MCF 10A (cell line): ENCODE results near the gene COG5. TPM values are rescaled to one million over a fixed set of nuclear protein-coding genes. Genes with fewer than 3 reads are reported as not detected.

Experiments used
- BruUV-seq: library from RNA; stranded (reverse); fragments of 400-500 nt; replicated peaks from 2 replicates; lab custom pipeline; 2021; lab: Mats Ljungman, UMichigan
- CTCF ChIA-PET: fragments of 300-600 bp; sonication (Branson Sonifier 250); formaldehyde crosslinking; extraction: SDS; loops from one replicate; lab custom pipeline; 2021; ENCODE audit warnings: antibody characterized with exemption, inconsistent platforms; lab: Yijun Ruan, JAX
- POLR2A ChIA-PET: fragments of 300-600, 350-650 bp; sonication (Branson Sonifier 250); formaldehyde crosslinking; extraction: SDS; loops from one replicate; lab custom pipeline; 2020; ENCODE audit warnings: antibody characterized with exemption, inconsistent platforms; lab: Yijun Ruan, JAX
- DNase-seq: peaks from one replicate; pipeline ENCODE4 v3.0.0-alpha.2; 2018; ENCODE audit not compliant: unreplicated experiment
- H3K27ac Mint-ChIP-seq: one replicate; pipeline ENCODE4 v1.8.0; 2022; ENCODE audit warnings: mild to moderate bottlenecking, low read depth, mixed read lengths; ENCODE audit not compliant: unreplicated experiment
- H3K27me3 Mint-ChIP-seq: one replicate; pipeline ENCODE4 v1.8.0; 2022; ENCODE audit warnings: mixed read lengths; ENCODE audit not compliant: insufficient read depth, unreplicated experiment
- H3K36me3 Mint-ChIP-seq: one replicate; pipeline ENCODE4 v1.8.0; 2022; ENCODE audit warnings: mild to moderate bottlenecking, moderate library complexity, mixed read lengths; ENCODE audit not compliant: insufficient read depth, unreplicated experiment
- H3K4me1 Mint-ChIP-seq: one replicate; pipeline ENCODE4 v1.8.0; 2022; ENCODE audit warnings: mixed read lengths; ENCODE audit not compliant: insufficient read depth, unreplicated experiment
- H3K4me3 Mint-ChIP-seq: one replicate; pipeline ENCODE4 v1.8.0; 2022; ENCODE audit warnings: mild to moderate bottlenecking, moderate library complexity, mixed read lengths; ENCODE audit not compliant: unreplicated experiment
- H3K9me3 Mint-ChIP-seq: one replicate; pipeline ENCODE4 v1.8.0; 2022; ENCODE audit warnings: mixed read lengths; ENCODE audit not compliant: unreplicated experiment
- CTCF ChIP-seq: fragments of 200-600 bp; IDR thresholded peaks from one replicate; pipeline ENCODE4 v1.8.0; 2022; ENCODE audit warnings: antibody characterized with exemption, mild to moderate bottlenecking; ENCODE audit not compliant: unreplicated experiment
- intact Hi-C: fragments of 100-400 bp; cut with micrococcal nuclease; formaldehyde crosslinking; loops from 2 replicates; pipeline ENCODE4 v1.14.1; 2022
- total RNA-seq: library from RNA; stranded (reverse); gene quantifications from 2 replicates; pipeline ENCODE4 v1.2.3, GENCODE V29; 2022

COG5 gene
- total RNA-seq, 1 experiment from 2014 or later = 40.3 TPM

- DNase-seq = no peak
- BruUV-seq = no TSS peak
- intact Hi-C loops = no loop called here
- H3K36me3 Mint-ChIP-seq = peaks cover 8% of the 10 kb centered on the region
- no peaks in the 10 kb centered on the region for H3K27me3 Mint-ChIP-seq
- ChIA-PET POLR2A (no interaction called here), CTCF (interaction anchor here (0.5 kb wide), 1 partner anchor 290 kb away, joined by 4 read pairs; no protein-coding TSS in a partner anchor)
- H3K9me3 Mint-ChIP-seq = no peaks in the 10 kb centered on the region
- H3K27ac Mint-ChIP-seq = no peak overlapping the region
- no peak overlapping the region for H3K4me3 Mint-ChIP-seq
- H3K4me1 Mint-ChIP-seq = peaks cover 7% of the 10 kb centered on the region
- TF ChIP-seq CTCF = no peak
Measured at GRCh38 chr7:107441581-107442422, 121.9 kb downstream of the COG5 start.

GRCh38 chr7:107439025-107439424 is 124.7 kb downstream of the COG5 start:
- POLR2A ChIA-PET = no interaction called here
- CTCF ChIA-PET = no interaction called here
- Mint-ChIP-seq H3K27me3 (no peaks in the 10 kb centered on the region), H3K4me1 (peaks cover 6% of the 10 kb centered on the region), H3K4me3 (no peak overlapping the region), H3K9me3 (no peaks in the 10 kb centered on the region), H3K36me3 (peaks cover 8% of the 10 kb centered on the region), H3K27ac (no peak overlapping the region)
- intact Hi-C loops = no loop called here
- no peak for TF ChIP-seq CTCF
- no TSS peak for BruUV-seq
- DNase-seq = no peak

GRCh38 chr7:107435749-107436148 is 128.0 kb downstream of the COG5 start:
- Mint-ChIP-seq H3K27me3 (no peaks in the 10 kb centered on the region), H3K4me1 (no peaks in the 10 kb centered on the region), H3K4me3 (no peak overlapping the region), H3K27ac (no peak overlapping the region), H3K36me3 (peaks cover 8% of the 10 kb centered on the region), H3K9me3 (no peaks in the 10 kb centered on the region)
- TF ChIP-seq CTCF = no peak
- intact Hi-C loops = no loop called here
- DNase-seq = no peak
- BruUV-seq = no TSS peak
- POLR2A ChIA-PET = no interaction called here
- CTCF ChIA-PET = interaction anchor here (0.6 kb wide), 1 partner anchor 40 kb away, joined by 4 read pairs; no protein-coding TSS in a partner anchor

GRCh38 chr7:107432261-107432660 is 131.5 kb downstream of the COG5 start:
- no peak for TF ChIP-seq CTCF
- H3K4me1 Mint-ChIP-seq = no peaks in the 10 kb centered on the region
- intact Hi-C loops = no loop called here
- no peak overlapping the region for H3K27ac Mint-ChIP-seq
- POLR2A ChIA-PET = no interaction called here
- CTCF ChIA-PET = no interaction called here
- no peak overlapping the region for H3K4me3 Mint-ChIP-seq
- no peaks in the 10 kb centered on the region for H3K27me3 Mint-ChIP-seq
- no TSS peak for BruUV-seq
- no peak for DNase-seq
- H3K9me3 Mint-ChIP-seq = no peaks in the 10 kb centered on the region
- no peaks in the 10 kb centered on the region for H3K36me3 Mint-ChIP-seq
